Measurements from ENCODE around the gene NET1.

Gene NET1

GRCh38 chr10:5461203-5461588 lies 48.8 kb downstream of the NET1 start:
- DNase-seq (ENCODE audit: low read depth, low spot score): no peak
- no peak for TF ChIP-seq CTCF (IDR thresholded peaks at IDR 0.05; ENCODE audit: low read depth, low read length)
- in situ Hi-C loops (cut with HindIII; ENCODE audit: low sequenced_read_pairs): no loop called here
- no peak overlapping the region for H3K4me3 ChIP-seq (ENCODE audit: low read depth, low read length)

- in situ Hi-C loops (cut with HindIII; ENCODE audit: low sequenced_read_pairs): no loop called here
- H3K4me3 ChIP-seq (ENCODE audit: low read depth, low read length): no peak overlapping the region
- no peak for DNase-seq (ENCODE audit: low read depth, low spot score)
- no peak for TF ChIP-seq CTCF (IDR thresholded peaks at IDR 0.05; ENCODE audit: low read depth, low read length)
Observed at GRCh38 chr10:5461914-5462840, 49.8 kb downstream of the NET1 start.

GRCh38 chr10:5462841-5463293 lies 50.5 kb downstream of the NET1 start:
- no peak for TF ChIP-seq CTCF (IDR thresholded peaks at IDR 0.05; ENCODE audit: low read depth, low read length)
- DNase-seq (ENCODE audit: low read depth, low spot score): no peak
- in situ Hi-C loops (cut with HindIII; ENCODE audit: low sequenced_read_pairs): no loop called here
- no peak overlapping the region for H3K4me3 ChIP-seq (ENCODE audit: low read depth, low read length)

GRCh38 chr10:5464546-5464945 lies 52.2 kb downstream of the NET1 start:
- DNase-seq (ENCODE audit: low read depth, low spot score): no peak
- in situ Hi-C loops (cut with HindIII; ENCODE audit: low sequenced_read_pairs): no loop called here
- H3K4me3 ChIP-seq (ENCODE audit: low read depth, low read length): no peak overlapping the region
- TF ChIP-seq CTCF (IDR thresholded peaks at IDR 0.05; ENCODE audit: low read depth, low read length): no peak

- no peak for TF ChIP-seq CTCF (IDR thresholded peaks at IDR 0.05; ENCODE audit: low read depth, low read length)
- H3K4me3 ChIP-seq (ENCODE audit: low read depth, low read length): no peak overlapping the region
- no peak for DNase-seq (ENCODE audit: low read depth, low spot score)
- in situ Hi-C loops (cut with HindIII; ENCODE audit: low sequenced_read_pairs): no loop called here
Observed at GRCh38 chr10:5465976-5466450, 53.7 kb downstream of the NET1 start.

- DNase-seq (ENCODE audit: low read depth, low spot score): peak; percentile 82
- in situ Hi-C loops (cut with HindIII; ENCODE audit: low sequenced_read_pairs): no loop called here
- TF ChIP-seq CTCF (IDR thresholded peaks at IDR 0.05; ENCODE audit: low read depth, low read length): no peak
- no peak overlapping the region for H3K4me3 ChIP-seq (ENCODE audit: low read depth, low read length)
Observed at GRCh38 chr10:5466451-5467206, 54.3 kb downstream of the NET1 start.
